H4 (cell line): ENCODE data around the gene ANTXR2. TPM values are rescaled to one million over a fixed set of nuclear protein-coding genes. Genes with fewer than 3 reads are reported as not detected.
"Not testable (repeated sequence)": the region's sequence is repeated elsewhere in the genome, so short reads cannot be mapped to it uniquely, and the experiment has no call there.

Experiments used
- DNase-seq: peaks from one replicate; pipeline ENCODE4 v3.0.0-alpha.2; 2015; ENCODE audit warnings: low spot score
- total RNA-seq: library from RNA; depleted of rRNA; stranded (reverse); fragments of >200 nt; shearing (Covaris generic); gene quantifications from 2 replicates; pipeline ENCODE4 v1.2.3, GENCODE V29; 2014

Gene ANTXR2
- total RNA-seq, 1 experiment from 2014 or later: 14.0 TPM

DNA sequence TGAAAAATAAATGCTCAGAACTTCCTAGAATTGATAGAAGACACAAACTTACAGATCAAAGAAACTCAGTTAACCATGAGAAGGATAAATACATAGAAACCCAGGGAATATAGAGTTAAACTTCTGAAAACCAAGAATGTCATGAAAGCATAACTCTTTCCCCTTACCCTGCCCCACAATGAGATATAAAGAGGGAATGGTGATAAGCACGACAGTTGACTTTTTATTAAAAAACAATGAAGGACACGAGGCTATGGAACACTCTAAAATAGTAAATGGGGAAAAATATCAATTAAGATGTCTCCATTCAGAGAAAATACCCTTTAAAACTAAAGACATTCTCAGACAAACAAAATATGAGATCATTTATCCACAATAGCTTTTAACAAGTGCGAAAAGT, 154.7 kb downstream of the ANTXR2 start:
- no peak for DNase-seq

DNA sequence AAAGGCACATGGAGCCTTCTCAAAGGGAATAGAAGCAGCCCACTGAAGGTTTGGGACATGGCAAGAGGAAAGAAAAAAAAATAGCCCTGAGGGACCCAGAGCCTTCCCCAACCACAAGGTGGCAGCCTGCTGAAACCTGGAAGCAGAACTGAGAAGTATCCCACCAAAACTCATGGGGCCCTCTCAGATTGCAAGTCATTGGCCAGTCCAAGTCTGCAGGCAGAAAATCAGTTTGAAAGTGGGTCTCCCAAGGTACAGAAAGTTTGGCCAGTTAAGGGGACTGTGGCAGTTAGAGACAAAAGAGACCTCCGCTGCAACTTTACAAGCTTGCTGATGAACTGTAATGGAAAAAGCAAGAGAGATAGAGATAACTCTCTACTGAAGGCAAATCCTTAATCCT, 155.8 kb downstream of the ANTXR2 start:
- peak; percentile 50 for DNase-seq

DNA sequence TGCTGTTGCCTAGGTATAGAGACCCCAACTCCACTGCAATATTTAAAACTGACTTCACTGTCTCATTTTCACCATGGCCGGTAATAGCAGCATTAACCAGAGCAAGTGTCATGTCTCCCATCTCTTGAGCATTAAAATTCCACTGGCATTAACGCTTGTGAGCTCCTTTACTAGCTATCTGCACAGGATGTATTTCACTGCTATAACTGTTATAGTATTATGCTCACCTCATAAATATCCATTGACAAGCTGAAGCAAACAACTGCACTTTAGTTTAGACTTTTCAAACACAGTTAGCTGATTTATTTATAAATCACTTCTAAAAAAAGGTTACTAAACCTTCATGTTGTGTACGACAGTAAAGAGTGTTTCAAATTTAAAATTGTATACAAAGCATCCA, 157.8 kb downstream of the ANTXR2 start:
- DNase-seq: no peak

DNA sequence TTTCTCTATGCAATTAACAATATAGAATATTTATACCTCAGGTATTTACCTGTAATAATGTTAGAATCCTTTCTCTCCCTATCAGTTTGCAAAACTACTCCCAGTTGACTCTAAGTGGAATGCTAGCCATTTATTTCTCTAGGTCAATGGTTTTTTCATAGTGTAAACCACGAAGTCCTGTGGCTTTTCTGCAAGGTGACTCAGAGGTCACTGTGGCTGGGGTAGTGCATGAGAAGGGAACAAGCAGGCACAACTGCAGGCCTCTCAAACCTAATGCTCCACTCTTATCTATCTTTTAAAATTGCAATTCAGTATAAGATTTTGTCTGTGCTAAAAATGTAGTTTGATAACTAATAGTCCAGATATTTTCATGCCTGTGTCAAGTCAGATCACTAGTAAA, 159.4 kb downstream of the ANTXR2 start:
- DNase-seq: peak; percentile 41

DNA sequence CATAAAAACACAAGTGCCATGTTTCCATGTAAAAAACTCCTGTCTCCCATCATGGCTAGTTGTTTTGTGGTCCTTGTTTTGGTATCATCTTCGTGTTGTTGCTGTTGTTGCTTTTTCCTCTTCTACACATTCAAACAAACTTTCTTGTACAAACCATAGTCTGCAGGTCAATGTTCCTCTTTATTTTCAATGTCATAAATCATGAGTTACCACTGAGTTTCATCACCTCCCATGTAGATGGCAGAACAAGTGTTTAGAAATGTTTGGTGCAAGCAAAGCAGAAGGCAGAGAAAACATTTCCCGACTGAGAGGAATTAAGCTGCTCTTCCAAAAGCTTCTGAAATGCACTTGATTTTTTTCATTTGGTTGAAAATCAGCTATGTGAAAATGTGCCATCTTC, 166.0 kb downstream of the ANTXR2 start:
- no peak for DNase-seq

DNA sequence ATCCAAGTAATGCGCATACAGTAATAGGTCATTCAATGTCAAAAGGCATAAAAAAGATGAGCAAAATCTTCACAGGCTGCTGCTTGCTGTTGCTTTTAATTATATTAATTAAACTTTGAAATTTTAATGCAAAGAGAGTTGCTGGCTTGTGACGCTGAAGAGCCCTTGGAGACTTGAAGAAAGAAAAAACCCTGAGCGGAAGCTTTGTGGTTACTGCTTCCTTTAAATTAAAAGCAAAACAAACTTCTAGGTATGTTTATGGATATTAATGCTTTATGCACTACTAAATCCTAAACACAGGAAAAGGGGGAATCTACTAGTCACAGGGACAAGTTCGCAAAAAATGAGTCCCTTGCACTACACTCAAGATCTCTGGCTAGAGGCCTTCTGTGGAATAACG, 166.7 kb downstream of the ANTXR2 start:
- DNase-seq: no peak

DNA sequence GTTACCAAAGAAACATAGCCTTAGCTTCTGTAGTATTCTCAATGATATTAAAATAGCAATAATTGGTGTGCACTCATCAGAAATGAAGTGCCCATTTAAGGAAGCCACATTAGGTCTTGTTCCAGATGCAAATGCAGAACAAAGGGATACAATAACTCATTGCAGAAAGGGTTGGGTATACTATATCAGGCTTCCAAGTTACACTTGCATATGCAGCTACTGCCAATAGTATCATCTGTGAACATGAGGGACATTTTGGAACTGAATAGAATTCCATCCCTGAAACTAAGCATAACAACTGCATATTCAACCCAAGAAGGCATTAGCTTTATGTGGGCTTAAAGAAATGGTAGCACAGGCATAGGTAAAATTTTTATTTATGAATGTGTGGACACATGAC, 167.8 kb downstream of the ANTXR2 start:
- DNase-seq: no peak

DNA sequence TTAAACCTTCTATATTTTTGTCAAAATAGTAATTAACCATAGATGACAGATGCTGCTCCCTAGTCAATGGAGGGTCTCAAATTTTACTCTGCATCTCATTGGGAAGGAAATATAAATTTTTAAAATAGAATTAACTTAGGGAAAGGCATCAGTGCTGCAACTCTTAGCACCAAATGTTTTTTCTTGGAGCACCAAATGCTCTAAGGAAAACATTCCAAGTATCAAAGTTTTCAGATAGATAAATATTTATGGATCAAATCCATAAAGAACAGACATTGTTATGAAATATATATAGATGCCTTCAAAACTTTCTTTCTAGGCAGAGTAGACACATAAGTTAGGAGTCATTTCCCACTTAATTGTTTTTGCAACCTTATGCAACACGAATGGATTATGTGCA, 168.7 kb downstream of the ANTXR2 start:
- no peak for DNase-seq

DNA sequence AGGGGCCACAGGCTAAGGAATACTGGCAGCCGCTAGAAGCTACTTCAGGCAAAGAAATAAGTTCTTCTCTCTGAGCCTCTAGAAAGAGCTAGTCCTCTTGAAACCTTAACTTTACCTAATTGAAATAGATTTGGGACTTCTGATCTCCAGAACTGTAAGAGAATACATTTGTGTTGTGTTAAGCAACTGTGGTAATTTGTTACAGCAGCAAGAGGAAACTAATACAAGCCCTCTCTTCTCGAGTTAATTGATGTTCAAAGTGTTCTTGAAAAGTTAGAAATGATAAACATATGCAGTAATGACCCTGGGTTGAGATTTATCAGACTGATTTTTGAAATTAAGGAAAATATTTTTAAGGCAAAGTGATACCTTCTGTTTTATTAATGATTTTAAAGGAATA, 172.8 kb downstream of the ANTXR2 start:
- DNase-seq: no peak

DNA sequence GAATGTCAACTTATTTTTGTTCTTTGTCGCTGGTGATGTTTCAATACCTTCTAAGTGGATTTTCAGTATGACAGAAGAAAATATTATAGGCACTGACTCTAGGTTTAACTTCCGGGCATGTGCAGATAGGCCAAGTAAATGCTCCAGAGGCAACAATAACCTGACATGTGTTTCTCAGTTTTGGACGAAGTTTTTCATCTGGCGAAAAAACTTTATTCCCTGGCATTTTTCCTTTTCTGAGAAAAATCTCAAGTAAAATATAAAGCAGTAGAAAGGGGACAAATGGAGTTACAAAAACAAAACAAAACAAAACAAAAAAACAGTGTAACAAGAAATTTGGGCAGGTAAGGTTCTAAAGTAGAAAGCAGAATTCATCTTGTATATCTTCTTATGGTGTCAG, 173.5 kb downstream of the ANTXR2 start:
- no peak for DNase-seq

DNA sequence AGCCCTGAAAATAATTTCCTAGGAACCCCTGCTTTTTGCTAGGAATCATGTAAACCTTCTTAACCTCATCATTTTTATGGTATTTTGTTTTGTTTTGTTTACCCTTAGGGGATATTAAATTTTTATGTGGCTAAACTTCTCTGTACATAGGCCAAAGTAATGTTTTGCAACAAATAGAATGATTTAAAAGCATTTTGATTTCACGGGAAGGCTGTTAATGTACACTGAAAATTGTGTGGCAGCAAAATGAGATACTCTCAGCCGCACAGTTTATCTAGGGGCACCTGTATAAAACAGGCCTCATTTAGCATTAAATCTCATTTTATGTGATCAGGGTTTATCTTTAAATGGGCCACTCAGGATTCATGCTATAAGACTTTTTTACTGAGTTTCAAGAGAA, 175.0 kb downstream of the ANTXR2 start:
- no peak for DNase-seq

DNA sequence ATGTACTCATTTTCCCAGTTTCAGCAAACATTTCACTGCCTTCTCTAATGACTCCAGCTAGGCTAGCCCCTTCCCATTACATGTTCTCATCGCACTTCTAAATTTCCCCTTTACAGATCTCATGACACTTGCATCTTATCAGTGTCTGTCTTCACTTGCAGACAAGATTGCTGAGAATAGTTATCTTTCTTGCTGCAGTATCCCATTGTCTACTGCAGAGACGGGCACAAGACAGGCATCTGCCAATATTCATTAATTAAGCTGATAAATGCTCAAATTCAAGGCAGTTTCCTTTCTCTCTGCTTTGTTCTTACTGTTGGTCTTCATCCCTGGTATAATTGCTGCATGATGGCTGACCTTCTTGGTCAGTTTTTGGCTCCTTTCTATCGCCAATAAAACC, 175.9 kb downstream of the ANTXR2 start:
- DNase-seq: no peak

DNA sequence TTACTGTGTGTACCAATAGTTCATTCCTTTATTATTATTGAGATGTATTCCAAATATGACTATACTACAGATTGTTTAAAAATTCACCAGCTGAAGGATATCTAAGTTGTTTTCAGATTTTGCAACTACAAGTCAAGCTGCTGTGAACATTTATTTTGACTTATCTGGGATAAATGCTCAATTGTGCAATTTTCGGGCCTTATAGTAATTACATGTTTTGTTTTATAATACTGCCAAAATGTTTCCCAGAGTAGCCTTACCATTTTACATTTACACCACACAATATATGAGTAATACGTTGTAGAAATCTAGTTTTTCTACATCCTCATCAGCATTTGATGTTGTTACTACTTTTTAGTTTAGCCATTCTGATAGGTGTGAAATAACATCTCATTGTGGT, 179.6 kb downstream of the ANTXR2 start:
- no peak for DNase-seq

DNA sequence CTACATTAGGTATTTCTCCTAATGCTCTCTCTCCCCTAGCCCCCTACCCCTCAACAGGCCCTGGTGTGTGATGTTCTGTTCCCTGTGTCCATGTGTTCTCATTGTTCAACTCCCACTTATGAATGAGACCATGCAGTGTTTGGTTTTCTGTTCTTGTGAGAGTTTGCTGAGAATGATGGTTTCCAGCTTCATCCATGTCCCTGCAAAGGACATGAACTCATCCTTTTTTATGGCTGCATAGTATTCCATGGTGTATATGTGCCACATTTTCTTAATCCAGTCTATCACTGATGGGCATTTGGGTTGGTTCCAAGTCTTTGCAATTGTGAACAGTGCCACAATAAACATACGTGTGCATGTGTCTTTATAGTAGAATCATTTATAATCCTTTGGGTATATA, 184.0 kb downstream of the ANTXR2 start:
- not testable (repeated sequence) for DNase-seq

DNA sequence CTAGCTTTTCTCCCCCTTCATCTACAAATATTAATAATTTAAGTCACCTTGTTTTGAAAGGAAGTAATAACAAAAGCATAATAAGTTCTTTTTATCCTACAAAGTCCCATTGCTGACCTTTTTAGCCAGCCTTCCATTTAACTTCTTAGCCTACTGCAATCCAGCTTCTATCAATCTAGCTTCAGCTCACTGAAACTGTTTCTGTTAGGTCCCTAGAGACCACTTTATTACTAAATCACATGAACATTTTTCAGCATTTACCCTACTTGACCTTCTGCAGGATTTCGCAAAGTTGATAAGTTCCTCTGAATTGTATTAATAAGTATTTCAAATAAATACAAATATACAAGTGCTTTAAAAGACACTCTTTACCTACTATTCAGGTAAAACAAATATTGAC, 186.5 kb downstream of the ANTXR2 start:
- no peak for DNase-seq

DNA sequence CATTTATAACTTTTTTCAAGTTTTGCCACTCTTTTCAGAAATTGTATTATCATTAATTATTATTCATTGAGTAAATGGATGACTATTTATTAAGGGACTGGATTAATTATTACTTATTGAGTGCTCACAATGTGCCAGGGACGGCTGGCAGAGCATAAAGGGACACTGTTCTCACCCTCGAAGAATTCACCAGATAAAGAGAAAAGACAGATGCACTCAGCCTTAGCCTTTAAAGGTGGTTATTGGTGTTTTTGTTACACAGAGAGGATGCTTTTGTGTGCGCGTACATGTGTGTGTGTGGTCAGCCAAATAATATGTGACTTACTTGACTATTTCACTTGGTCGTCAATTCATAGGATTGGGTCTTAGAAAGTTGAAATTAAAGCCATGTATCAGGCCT, 187.0 kb downstream of the ANTXR2 start:
- no peak for DNase-seq

DNA sequence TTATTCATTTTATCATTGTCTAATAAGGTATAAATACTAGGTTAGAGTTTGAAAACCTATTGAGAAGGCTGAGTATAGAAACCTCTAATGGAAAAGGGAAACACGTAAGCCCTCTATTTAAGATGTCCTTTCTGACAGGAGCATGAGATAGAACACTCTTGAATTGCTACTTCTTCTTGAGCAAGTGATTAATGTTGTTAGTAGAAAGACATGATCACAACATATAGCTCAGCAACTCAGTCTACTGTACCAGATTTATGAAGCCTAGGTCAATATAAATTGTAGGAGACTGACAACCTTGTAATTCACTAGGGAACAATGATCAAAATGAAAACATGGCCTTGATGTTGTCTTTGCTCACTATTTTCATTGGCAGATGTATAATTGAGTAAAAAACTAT, 189.7 kb downstream of the ANTXR2 start:
- no peak for DNase-seq

DNA sequence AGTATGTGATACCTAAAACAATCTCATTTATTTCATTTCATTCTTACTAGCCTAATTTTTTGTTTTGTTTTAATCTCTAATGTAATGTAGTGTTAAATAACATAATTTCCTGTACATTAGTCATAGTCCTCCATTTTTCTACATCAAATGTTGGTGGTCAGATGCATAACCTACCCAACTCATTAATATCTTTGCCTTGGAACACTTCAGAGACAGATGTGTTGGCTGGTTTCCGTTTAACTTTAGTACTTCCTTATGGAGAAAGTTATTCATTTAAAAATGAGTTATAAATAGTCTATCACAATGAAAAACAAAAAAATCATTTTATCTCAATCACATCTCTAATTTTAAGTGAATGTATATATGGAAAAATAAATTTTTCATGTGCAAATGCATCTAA, 190.2 kb downstream of the ANTXR2 start:
- DNase-seq: no peak

DNA sequence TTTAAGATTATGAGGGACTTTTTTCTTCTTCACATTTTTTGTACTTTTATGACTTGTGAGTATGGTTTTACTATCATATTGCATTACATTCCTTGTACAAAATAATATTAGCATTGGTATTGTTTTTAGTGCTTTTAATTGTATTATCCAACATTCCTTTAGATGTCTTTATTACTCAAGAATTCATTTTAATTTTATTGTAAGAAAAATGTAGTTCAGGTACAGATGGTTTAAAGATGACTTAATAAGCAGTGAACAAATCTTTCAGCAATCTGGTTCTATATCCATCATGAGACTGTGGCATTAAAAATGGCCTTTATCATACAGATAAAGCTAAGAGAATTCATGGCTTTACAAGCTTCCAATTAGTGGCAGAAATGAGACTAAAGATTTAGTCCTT, 191.6 kb downstream of the ANTXR2 start:
- DNase-seq: no peak

DNA sequence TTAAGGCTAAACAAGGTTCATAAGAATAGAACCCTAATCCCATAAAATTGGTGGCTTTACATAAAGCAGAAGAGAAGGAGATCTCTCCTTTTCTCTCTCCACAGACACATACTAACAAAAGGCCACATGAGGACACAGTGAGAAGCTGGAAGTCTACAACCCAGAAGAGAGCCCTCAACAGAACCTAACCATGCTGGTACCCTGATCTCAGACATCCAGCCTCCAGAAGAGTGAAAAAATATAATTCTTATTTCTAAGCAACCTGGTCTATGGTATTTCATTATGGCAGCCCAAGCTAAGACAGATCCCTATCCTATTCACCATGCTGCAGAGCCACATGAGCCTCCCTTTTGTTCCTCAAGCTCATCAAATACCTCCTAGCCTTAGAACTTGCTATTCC, 195.5 kb downstream of the ANTXR2 start:
- no peak for DNase-seq

DNA sequence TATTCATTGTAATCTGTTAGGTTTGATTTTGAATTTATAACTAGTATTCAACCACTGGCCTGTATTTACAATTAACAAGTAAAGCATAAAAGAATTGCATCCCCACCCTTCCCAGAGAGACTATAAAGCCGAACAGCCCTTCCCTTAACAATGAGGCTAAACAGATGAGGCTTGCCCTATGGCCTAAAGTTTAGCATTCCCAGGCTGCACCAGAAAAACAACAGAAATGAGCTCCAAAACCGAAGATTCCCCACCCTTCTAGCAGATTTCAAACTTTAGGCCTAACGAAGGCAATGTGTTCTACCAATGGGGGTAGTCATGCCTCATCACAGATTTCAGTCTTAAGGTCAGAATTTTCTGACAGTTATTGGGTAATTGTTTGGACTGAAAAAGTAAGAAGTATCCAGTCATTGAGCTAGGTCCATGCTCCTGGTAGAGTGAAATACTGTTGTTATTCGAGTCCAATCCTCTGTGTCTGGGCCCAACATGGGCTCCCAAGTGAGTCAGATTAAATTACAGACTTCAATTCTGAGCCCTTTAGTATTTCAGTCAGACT, 197.6 kb downstream of the ANTXR2 start:
- no peak for DNase-seq

DNA sequence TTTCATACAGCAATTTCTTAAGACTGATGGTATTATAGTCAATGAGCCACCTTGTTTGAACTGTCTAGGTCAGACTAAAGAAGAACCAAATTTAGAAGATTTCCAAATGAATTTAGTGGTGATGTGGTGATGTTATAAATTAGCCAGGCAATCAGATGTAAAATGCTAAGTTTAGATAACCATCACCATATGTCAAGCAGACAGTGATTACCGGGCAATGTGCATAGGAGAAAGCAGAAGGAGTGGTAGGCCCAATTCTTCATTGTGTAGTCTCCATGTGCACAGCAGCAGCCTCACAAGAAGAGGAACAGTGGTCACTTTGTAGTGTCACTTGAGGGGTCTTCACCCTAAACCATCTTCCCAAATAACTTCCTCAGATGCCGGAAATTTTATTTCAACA, 198.8 kb downstream of the ANTXR2 start:
- DNase-seq: no peak

DNA sequence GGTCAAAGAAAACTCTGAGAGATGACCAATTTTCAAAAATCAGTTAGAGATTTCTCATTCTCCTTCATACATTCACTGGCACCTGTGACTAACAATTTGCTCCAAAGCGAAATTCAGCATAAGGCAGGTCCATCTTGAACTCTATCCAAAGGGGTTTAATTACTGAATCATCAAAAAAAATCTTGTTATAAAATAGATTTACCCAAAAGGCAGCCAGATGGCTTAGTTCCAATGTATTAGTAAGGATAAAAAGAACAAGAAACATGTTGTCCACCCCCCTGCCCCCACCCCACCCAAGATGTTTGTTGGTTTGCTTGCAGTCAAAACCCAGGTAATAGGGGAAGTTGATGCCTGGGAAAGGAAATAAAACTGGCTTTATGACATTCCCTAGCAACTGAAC, 200.3 kb downstream of the ANTXR2 start:
- no peak for DNase-seq

DNA sequence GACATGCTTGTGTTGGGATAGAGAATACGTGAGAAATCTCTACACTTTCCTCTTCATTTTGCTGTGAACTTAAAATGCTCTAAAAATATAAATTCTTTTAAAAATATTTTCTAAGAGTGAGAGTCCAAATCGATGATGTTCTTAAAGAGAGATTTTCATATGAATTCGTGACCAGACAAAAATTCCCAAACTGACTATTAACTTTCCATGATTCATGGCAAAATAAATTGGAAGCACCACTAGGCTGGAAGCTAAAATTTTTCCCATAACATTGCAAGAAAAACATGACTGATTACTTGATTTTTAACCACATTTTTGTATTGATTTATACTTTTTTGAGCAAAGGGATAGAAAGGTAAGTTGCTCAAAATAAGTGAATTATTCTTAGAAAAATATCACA, 201.1 kb downstream of the ANTXR2 start:
- no peak for DNase-seq
